AG04449 (cell line): ENCODE data around the gene UBASH3B.

Experiments used
- CTCF ChIA-PET: fragments of 350-600 bp; formaldehyde crosslinking; extraction: SDS; loops from one replicate; lab custom pipeline; 2021; ENCODE audit warnings: antibody characterized with exemption; lab: Yijun Ruan, JAX
- POLR2A ChIA-PET: fragments of 400-600, 350-600 bp; formaldehyde crosslinking; extraction: SDS; loops from one replicate; lab custom pipeline; 2020; ENCODE audit warnings: antibody characterized with exemption, inconsistent platforms; lab: Yijun Ruan, JAX
- DNase-seq: peaks from one replicate; pipeline ENCODE4 v3.0.0-alpha.2; 2010; ENCODE audit warnings: low read depth, low spot score
- H3K4me3 ChIP-seq: 2 replicates; pipeline ENCODE4 v1.5.1; 2011; ENCODE audit warnings: low read depth, mild to moderate bottlenecking, control low read depth, low read length
- TF ChIP-seq, protein P1 (sequence below): IDR thresholded peaks from one replicate; pipeline ENCODE4 v1.5.1; 2011; ENCODE audit warnings: mild to moderate bottlenecking, moderate library complexity, low read length, control low read depth, inconsistent platforms; ENCODE audit not compliant: insufficient read depth; ENCODE audit errors: missing control alignments

Gene UBASH3B

GRCh38 chr11:122763108-122763507, 107.6 kb downstream of the UBASH3B start:
- H3K4me3 ChIP-seq = no peak overlapping the region
- TF ChIP-seq, protein P1, sequence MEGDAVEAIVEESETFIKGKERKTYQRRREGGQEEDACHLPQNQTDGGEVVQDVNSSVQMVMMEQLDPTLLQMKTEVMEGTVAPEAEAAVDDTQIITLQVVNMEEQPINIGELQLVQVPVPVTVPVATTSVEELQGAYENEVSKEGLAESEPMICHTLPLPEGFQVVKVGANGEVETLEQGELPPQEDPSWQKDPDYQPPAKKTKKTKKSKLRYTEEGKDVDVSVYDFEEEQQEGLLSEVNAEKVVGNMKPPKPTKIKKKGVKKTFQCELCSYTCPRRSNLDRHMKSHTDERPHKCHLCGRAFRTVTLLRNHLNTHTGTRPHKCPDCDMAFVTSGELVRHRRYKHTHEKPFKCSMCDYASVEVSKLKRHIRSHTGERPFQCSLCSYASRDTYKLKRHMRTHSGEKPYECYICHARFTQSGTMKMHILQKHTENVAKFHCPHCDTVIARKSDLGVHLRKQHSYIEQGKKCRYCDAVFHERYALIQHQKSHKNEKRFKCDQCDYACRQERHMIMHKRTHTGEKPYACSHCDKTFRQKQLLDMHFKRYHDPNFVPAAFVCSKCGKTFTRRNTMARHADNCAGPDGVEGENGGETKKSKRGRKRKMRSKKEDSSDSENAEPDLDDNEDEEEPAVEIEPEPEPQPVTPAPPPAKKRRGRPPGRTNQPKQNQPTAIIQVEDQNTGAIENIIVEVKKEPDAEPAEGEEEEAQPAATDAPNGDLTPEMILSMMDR = no peak
- DNase-seq = no peak
- ChIA-PET POLR2A (no interaction called here), CTCF (interaction anchor here (4.5 to 4.9 kb wide), 2 partner anchors 7 to 18 kb away, joined by 27 to 31 read pairs; no protein-coding TSS in a partner anchor)

GRCh38 chr11:122764371-122765090, 109.0 kb downstream of the UBASH3B start:
- ChIA-PET POLR2A (no interaction called here), CTCF (interaction anchor here (1.3 to 4.9 kb wide), 4 partner anchors 9 to 136 kb away, joined by 4 to 31 read pairs (median 18); no protein-coding TSS in a partner anchor)
- DNase-seq = no peak
- TF ChIP-seq, protein P1 = no peak
- H3K4me3 ChIP-seq = no peak overlapping the region

- ChIA-PET CTCF (interaction anchor here (0.7 to 4.9 kb wide), 7 partner anchors 10 to 137 kb away, joined by 3 to 31 read pairs (median 4); no protein-coding TSS in a partner anchor), POLR2A (no interaction called here)
- TF ChIP-seq, protein P1 = no peak
- DNase-seq = no peak
- H3K4me3 ChIP-seq = no peak overlapping the region
Measured at GRCh38 chr11:122765487-122766131, 110.1 kb downstream of the UBASH3B start.

- POLR2A ChIA-PET = no interaction called here
- TF ChIP-seq, protein P1 = no peak
- no peak overlapping the region for H3K4me3 ChIP-seq
- DNase-seq = no peak
- CTCF ChIA-PET = interaction anchor here (1.1 to 6.7 kb wide), 8 partner anchors 9 to 140 kb away, joined by 3 to 67 read pairs (median 5); no protein-coding TSS in a partner anchor
Measured at GRCh38 chr11:122769126-122769780, 113.7 kb downstream of the UBASH3B start.

DNA sequence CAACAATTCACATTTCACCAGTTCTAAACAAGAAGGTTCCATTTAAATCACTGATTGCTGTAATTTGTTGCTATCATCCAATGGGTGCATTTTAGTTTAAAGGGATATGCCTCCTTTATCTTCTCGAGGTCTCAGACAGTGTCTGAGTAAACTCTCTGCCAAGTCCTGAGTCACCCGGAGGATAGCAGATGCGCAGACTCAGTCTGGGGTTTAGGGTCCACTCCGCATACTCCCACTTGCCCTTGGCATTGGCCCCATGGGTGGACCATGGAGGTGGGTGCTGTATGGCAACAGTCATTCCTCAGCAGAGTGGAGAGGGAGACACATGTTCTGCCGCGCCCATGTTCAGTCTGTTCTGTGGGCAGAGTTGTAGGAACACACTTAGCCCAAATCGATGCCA, 117.4 kb downstream of the UBASH3B start:
- ChIA-PET POLR2A (no interaction called here), CTCF (interaction anchor here (1.2 to 6.7 kb wide), 2 partner anchors 9 to 51 kb away, joined by 3 to 67 read pairs; no protein-coding TSS in a partner anchor)
- no peak overlapping the region for H3K4me3 ChIP-seq
- no peak for DNase-seq
- TF ChIP-seq, protein P1 = no peak

DNA sequence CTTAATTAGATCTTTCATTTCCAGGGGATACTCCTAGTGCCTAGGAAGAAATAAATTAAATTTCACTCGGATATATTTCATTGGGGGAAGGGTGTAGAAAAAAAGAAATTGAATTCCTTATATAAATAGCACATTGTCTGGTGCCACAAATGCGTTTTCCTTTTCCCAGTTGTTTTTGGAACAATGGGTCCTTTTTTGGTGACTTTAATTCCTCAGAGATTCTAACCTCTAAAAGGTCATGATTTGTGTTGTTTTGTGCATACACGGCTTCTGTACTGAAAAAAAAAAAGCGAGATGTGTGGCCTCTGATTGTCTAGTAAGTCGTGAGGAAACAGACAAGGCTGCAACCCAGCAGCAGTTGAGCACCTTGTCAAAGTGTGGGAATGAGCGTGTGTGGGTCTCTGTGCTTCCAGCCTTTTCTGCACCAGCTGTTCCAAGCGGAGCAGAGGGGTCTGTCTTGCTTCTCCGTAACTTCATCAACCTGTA, 118.3 kb downstream of the UBASH3B start:
- CTCF ChIA-PET = interaction anchor here (6.7 kb wide), 1 partner anchor 8 kb away, joined by 67 read pairs; no protein-coding TSS in a partner anchor

More for the DNA sequence above, 118.3 kb downstream of the UBASH3B start:
- TF ChIP-seq, protein P1 = no peak
- POLR2A ChIA-PET = no interaction called here
- no peak for DNase-seq
- H3K4me3 ChIP-seq = no peak overlapping the region
